GM19324 (cell line): ENCODE measurements around the gene TRAM2.
A peak's percentile ranks its signal among the peaks of the same experiment; 100 is the strongest.

ENCODE experiments used
- ATAC-seq: cut with Tn5 transposase; IDR thresholded peaks from one replicate; pipeline ENCODE4 v1.9.1; 2021; ENCODE audit warnings: mild to moderate bottlenecking, moderate library complexity; ENCODE audit not compliant: unreplicated experiment, low FRiP score

The TRAM2 gene

GRCh38 chr6:52595000-52595795, 18.3 kb upstream of the TRAM2 start:
- ATAC-seq = peak; percentile 43

DNA sequence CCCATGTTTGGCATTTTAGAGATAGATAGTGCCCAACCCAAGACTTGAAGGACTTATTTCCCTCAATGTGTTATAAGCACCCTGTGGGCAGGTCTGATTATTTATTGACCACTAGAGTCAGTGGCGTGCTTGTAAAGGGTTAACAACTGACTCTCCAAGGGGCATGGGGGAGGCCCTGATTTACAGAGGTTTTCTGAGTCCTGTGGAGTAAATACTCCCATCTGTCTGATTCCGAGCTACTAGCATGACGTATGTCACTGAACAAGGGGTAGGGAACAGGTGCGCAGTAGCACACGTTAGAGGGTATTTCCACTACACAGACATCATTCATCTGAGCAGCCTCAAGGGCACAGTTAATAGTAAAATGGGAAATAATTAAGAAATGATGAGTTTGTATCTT, 17.4 kb upstream of the TRAM2 start:
- no peak for ATAC-seq

- no peak for ATAC-seq
Measured at GRCh38 chr6:52591832-52592231, 15.0 kb upstream of the TRAM2 start.

DNA sequence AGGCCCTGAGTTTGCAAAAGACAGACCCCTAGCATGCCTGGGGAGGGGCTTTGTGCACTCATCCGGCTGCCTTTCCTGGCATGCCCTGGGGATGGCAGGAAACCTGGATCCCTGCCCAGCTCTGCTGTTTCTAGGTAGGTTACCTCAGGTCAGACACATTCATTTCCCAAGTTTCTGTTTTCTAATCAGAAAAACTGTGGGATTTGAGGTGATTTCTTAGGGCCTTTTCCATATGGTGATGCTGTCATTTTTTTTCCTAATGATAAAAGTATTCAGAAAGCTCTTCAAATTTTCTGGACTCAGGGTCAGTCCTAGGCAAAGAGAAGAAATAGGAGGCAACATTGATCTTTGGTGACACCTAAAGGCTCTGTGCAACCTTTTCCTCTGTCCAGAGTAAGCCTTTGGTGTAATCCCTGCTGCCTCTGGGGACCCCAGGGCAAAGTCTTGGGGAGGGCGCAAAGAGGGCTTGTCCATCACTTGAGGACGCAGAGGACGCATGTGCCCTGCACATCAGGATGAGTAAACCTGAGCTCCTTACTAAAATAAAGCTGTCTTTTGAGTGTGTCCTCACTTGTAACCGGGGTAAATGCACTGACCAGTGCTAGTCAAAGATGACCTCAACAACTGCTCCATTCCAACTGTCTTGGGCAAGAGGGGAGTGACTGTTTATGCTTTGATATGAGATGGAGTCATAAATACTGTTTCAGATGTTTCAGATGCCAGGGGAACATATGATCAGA, 13.5 kb upstream of the TRAM2 start:
- ATAC-seq = no peak

DNA sequence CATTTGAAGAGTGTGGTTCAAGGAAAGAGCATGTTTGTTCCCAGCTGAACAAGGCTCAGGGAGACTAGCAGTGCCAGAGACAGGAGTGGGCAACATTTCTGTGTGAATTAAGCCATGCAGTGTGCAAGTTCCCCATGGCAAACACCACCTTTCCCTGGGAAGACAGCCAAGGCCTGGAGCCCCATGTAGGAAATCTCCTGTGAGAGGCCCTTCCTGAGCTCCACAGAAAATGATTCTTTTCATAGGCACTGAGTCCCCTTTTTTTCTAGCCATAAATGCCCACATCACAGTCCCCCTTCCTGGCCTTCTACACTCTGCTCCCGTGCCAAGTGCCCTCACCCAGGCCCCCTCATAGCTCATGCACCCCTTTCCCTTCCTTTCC, 11.8 kb upstream of the TRAM2 start:
- ATAC-seq = no peak

DNA sequence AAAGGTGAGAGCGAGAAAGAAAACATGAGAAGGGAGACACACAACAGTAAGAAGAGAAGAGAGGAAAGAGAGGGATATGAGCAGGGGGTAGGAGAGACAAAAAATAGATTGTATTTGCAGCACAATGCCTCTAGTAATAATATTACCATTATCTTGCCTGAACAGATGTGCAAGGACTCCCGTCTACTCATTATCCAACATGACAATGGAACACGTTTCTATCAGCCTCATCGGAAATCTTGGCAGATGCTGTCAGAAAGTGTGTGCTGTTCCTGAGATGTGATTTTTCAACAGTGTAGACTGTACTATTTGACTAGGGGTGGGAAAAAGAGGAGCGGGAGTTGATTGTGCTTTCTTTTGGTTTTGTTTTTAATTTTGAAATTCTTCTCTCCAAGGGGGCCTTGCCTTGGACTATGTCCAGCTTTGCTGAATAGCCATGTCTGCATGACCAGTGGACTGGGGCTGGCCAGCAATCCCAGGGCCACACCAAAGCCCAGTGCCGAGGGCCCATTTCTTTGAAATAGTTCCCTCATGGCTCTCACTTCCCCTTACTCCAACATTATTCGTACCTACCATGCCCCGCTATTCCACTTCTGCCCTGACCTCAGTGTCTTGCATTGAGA, 11.3 kb upstream of the TRAM2 start:
- ATAC-seq = no peak

DNA sequence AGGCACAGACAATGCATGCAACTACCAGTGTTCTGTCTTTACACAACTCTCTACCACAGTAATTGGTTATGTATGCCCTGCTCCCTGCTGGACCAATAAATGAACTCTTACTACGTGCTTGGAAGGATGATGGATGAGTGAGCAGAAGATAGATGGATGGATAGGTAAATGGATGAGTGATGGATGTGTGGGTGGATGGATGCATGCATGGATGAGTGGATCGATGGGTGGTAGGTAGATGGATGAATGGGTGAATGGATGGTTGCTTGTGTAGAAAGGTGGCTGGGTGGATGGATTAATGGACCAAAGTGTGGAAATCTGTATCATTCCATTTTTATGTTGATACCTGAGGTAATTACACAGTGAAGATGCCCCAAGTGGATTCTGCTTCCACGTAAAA, 10.1 kb upstream of the TRAM2 start:
- ATAC-seq = no peak

GRCh38 chr6:52584203-52584602, 7.3 kb upstream of the TRAM2 start:
- ATAC-seq = no peak

DNA sequence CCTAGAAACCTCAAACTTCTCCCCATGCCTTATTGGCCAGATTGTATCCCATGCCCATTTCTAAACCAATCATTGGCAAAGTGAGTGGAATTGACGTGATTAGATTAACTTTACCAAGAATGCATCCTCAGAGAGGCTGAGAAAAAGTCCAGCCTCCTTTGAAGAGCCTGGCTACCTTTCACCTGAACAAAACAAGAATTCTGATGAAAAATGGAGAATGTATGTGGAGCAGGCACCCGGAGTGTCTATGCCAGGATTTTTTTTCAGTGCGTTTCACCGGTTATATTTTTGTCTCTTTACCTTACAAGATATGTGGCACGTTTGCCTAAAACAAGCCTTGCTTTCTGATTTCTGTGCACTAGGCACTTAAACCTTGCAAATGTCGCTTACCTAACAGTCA, 6.1 kb upstream of the TRAM2 start:
- ATAC-seq = no peak

DNA sequence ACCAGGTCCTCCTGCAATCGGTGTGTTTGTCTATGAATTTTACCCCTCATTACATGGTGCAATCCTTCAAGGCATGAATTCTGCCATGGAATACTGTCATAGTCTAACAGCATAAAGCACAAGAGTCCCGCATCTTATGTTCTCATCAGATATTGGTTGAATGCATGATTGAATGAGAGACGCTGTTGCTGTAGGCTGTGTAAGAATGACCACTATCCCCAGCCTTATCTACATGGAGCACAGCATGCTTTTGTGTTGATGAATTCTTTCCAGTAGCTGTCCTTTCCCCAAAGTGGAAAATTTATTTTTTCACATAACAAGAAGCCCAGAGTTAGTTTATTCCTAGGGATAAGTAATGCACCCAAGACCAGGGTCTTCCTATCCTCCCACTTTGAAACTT, 5.6 kb upstream of the TRAM2 start:
- no peak for ATAC-seq

DNA sequence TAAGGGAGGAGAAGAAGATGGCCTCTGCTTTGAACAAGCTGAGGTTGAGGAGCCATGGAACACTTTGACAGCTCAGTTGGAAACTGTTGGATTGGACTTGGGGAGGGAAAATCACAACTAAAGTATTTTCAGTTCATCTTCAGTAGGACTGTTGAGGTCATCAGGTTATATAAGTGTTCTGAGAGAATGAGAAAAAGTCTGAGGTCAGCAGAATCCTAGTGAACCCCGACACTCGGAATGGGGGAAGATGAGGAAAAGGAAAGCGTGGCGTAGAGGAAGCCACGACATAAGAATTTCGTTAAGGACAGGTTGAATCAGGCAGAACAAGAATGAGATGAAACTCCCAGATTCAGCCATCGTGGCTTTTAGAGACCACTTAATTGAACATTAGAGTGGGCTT, 4.0 kb upstream of the TRAM2 start:
- no peak for ATAC-seq

- no peak for ATAC-seq
Measured at GRCh38 chr6:52579006-52579660, 2.3 kb upstream of the TRAM2 start.

- ATAC-seq = no peak
Measured at GRCh38 chr6:52577778-52578463, 1.1 kb upstream of the TRAM2 start.

GRCh38 chr6:52576392-52577021, 353 bp downstream of the TRAM2 start:
- ATAC-seq = peak; percentile 60

- no peak for ATAC-seq
Measured at GRCh38 chr6:52576054-52576391, 837 bp downstream of the TRAM2 start.

- no peak for ATAC-seq
Measured at GRCh38 chr6:52575502-52575892, 1.4 kb downstream of the TRAM2 start.

DNA sequence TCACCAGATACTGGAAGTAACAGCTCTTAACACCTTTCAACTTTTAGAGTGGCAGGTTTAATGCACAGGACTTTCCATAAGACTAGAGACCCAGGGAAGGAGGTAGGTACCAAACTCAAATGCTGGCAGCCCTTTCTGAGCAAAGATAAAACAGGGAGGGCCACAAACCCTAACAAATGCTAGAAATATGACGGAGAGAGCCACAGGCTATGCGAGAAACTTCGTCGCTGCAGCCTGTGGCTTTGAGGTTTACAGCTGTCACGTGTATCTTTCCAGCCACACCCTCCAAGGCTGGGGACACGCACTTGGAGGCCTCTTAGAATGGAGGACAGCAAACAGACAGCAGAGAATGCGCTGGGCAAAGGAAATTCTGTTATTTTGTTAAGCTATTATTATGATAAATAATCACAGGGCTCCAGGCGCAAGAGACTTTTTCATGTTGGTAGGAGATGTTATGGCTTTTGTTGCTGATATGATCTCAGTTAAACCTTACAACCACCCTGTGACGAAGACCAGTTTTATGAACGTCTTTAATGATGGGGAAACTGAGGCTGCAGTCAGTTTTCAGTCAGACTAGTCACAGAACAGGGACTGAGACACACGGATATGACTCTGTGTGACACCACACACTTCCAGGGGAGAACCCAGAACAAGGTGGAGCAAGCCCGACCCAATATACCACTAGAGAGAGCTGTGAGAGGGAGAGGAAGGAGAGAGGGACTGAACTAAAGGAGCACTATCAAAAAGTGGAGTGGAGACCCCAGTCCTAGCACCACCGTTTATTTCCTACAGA, 2.0 kb downstream of the TRAM2 start:
- peak; percentile 40 for ATAC-seq

GRCh38 chr6:52573295-52573694, 3.6 kb downstream of the TRAM2 start:
- no peak for ATAC-seq

GRCh38 chr6:52572536-52572935, 4.3 kb downstream of the TRAM2 start:
- no peak for ATAC-seq
